ENCODE results near the gene ALDOA.
"Not testable (repeated sequence)": the region's sequence is repeated elsewhere in the genome, so short reads cannot be mapped to it uniquely, and the experiment has no call there.

The ALDOA gene

DNA sequence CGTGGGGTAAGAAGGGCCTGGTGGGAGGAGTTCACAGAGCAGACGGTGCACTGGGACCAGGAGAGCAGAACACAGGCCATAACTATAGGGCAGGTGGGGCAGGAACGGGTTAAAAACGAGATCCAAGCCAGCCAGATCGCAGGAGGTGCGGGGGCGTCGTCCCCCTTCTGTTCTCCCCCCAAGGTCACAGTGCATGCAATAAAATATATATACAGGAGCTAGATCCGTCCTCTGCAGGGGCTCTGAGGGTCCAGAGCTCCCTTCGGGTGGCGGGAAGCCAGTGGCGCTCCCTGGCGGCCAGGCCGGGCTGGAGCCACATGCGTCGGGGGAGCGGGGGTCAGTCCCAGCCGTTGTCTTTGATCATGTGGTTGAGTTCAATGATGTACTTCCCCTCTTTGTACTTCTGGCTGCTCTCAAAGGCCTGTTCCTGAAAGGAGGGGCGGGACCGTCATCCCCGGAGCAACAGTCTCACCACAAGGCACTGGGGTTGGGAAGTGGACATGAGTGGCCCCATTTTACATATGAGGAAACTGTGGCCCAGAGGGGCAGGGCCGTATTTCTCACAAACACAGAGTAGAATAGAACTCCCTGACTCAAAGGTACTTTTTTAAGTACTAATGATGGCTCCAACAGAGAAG lies 26.9 kb downstream of the ALDOA start:
- DNase-seq: peak; percentile 79 to 89

DNA sequence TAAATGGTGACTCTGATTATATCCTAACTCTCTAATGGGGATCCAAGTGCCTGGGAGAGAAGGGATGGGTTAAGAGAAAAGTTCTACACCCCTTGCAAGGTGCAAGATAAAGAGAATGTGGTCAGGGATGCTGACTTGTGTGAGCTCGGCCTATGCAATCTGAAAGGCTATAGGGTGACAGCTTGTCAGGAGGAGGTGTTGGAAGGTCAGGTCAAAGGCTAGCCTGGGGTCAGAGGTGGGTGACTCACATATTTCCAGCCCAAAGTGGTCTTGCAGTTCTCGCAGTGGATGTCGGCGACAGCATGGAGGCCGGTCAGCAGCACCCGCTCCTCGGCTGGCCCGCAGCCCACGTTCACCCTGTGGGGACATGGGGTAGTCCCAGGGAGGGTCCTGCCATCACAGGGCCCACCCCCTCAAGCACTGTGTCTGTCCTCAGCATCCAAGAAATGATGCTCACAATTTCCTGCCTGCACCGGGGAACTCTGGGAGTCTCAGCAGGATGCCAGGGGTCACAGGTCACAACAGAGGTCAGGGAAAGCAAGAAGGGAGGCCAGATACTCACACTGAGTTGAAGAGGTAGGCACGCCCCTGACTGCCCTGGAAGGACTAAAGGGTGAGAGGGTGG lies 29.1 kb downstream of the ALDOA start:
- no peak for DNase-seq

DNA sequence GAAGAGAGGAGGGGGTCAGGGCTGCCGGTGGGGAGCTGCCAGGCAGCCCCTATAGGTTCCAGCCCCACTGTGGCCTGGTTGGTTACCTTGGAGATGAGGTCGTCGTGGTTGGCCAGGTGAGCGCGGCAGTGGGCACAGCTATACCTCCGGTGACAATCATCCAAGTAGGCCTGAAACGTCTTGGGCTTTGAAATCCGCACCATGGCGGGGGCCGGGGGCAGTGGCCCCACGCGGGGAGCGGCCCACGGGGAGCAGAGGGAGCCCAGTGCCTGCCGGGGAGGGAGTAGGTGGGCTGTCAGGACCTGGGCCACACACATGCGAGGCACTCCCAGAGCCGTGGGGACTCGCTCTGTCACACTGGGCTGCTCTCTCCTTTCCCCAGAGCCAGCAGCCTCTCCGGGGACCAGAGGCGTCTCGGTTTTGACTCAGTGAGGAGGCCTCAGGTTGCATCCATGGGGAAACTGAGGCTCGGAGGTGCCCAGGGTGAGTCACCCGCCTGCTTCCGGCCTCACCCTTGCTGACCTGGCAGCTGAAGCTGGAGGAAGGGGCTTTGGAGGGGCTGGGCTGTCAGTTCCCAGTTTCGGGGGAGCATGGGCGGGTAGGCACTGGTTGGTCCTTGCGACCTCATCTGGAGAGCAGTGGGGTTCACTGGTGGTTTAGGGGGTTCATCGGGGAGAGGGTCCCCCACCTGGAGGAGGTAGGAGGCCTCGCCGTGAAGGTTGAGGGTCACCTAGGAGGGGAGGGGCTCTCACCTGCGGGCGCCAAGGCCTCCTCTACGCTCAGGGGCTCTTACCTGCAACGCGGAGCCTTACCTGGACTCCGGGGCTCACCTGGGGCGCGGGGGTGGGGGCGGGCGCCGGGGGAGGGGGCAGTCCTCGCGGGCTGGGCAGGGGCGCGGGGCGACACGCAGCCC lies 29.9 kb downstream of the ALDOA start:
- no peak for DNase-seq

DNA sequence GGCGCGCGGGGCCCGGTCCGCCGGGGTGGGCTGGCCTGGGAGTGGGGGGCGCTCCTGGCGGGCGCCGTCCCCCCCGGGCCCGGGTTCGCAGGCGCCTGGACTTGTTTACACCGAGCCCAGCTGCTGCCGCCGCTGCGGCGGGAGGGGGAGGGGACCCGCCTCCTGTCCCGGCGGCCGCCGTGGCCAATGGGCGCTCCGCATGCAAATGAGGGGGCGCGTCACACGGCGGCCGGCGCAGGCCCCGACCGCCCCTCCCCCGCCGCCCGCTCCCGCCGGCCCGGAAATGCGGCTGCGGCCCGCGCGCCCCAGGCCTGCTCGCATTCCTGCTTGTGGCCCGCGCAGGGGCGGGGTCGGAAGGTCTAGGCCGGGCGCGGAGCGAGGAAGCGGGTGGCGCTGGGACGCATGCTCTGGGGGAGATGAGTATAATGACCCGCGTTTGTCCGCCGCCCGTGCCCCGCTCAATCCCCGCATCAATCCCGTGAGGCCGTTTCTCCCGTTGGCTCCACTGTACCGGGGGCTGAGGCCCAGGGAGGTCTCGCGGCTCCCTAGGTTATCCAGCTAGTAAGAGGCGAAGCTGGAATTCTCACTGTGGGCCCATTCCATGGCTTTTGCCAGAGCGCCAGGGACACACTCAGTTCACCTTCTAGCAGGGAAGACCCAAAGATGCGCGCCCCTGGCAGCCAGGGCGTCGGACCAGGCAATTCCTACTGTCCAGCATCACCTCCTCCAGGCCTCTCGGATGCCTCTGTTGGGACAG lies 30.7 kb downstream of the ALDOA start, which contains the start of gene YPEL3:
YPEL3 (minus strand) TSS at position 109 of the 757 bp plus-strand sequence. CDS start 731 bp downstream, outside the sequence.
- DNase-seq: peak; percentile 91 to 92

DNA sequence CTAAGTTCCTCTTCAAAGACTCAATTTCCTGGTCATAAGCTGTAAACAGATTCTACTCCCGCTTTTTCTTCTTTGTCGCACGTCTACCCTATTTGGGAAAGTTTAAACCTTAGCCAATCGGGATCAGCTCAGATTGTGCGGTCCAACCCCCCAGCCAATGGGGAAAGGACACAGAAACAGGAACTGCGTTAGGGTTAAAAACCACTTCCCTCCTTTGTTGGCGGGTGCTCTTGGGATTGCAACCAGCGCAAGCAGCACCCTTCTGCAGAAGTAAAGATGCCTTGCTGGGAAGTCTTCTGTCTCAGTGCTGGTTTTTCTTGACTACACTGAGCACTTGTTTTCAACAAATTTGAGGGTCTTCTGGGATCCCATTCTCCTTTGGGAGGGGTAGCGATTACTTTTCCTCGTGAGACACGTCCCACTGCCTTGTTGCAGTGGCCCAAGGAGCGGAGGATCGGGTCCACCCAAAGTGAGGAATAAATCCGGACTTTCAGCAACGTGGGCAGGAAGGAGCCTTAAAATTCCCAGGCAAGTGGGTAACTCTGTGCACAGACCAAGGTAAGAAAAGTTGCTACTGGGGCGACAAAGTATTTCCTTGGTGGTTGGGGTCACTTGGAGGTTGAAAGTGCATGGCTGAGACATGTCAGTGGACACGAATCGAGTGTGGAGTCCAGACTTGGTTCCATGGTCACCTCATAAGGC lies 31.5 kb downstream of the ALDOA start:
- peak; percentile 33 to 37 for DNase-seq

DNA sequence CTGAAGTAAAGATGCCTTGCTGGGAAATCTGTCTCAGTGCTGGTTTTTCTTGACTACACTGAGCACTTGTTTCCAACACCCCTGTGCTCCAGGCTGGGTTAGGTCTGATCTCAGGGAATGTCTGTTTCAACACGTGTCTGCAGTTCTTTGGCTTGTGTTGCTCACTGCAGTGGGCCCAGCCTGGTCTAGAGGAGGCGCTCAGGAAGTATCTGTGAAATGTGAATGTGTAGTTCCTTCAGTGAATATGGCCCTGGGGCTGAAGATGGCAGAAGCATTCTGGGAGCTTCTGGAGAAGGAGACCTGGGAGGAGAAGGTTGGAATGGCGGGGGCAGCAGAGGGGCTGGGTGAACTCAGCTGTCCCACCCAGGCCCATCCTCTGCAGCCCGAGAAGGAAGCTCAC lies 38.5 kb downstream of the ALDOA start:
- no peak for DNase-seq

DNA sequence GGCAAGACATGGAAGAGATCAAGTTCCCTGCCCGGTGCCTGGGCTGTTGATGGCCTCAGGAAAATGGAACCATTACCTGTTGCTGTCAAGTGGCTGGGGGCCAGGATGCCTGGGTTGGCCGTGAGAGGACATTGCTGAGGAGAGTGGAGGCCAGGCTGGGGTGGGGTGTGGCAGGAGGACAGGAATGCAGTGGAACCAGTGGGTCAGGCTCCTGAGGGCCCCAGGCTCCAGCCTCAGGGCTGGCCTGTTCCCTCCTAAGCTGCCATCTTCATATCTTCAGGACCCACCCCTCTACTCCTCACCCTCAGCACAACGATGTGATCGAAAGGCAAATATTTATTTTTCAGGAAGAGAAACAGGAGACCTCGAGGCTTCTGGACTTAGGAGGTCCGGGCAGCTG lies 38.9 kb downstream of the ALDOA start:
- DNase-seq: no peak

DNA sequence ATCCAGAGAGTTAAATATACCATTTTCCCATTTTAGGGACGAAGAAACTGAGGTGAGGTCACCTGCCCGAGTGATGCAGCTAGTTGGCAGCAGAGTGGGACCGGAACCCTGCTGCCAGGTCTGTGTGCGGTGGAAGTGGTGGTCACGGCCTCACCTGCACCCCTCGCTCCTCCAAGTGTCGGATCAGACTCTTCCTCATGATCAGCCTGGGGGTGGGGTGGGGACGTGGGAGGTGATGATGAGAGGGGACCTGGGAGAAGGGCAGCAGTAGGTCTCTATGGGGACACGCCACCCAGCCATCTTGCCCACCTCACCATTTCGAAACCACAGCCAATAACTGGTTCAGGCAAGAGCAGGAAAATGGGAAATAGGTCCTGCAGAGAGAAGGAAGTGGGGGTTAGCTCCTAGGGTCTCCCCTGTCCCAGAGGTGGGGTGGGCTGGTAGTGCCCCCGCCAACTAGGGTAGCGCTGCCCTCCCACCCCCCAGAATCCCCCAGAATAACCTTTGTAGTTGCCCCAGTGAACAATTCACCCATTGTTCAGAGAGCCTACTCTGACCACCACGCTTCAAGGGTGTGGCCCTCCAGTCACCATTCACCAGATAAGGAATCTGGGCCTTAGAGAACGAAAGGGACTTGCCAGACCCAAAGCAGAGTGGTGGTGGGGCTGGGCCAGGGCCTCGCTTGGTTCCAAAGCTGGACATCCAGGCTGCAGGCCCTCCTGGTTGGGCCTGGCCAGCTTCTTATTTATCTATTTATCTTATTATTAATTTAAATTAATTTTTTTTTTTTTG lies 42.7 kb downstream of the ALDOA start:
- no peak for DNase-seq

DNA sequence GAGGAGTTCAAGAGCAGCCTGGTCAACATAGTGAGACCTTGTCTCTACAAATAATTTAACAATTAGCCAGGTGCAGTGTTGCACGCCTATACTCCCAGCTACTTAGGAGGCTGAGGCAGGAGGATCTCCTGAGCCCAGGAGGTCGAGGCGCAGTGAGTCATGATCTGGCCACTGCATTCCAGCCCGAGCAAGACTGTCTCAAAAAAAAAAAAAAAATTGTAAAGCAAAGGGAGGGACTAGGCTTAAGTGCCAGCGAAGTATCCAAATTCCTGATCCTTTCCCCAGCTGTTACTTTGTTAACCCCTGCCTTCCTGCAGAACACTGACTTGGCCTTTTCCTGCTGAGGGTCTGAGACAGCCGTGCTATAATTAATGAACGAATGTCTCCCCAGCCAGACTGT lies 45.1 kb downstream of the ALDOA start:
- DNase-seq: no peak

DNA sequence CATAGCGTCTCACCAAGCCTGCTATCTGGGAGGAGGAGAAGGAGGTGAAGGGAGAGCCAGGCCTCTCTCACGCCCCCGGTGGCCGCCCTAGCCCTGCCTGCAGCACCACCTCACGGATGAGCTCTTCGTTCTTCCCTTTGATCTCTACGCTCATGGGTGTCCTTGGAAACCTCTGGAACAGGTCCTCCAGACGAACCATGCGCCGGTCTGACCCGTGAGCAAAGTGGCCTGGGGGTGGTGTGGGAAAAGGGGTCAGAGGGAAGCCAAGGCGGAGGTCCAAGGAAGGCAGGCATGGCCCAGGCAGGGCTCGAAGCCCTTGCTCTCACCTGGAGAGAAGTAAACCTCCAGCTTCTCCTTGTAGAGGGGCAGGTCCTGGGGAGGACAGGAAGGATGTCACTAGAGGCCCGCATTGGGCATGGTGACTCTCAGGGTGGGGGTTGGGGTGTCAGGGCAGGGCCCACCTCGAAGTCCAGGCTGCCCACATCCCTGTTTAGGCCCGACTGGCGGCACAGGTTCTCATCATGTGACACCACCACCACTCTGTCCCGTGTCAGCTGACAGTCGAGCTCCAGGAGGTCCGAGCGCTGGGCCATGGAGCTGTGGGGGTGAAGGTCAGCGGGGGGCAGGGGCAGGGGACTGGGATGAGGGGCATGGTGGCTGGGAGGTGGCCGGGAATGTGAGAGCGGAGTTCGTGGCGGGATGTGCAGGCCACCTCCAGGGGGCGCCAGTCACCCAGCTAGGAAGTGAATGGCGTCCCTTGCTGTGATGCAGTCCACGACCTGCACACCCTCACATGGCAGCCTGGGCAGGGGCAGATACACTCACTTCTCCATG lies 46.9 kb downstream of the ALDOA start:
- DNase-seq: peak; percentile 48 to 54

DNA sequence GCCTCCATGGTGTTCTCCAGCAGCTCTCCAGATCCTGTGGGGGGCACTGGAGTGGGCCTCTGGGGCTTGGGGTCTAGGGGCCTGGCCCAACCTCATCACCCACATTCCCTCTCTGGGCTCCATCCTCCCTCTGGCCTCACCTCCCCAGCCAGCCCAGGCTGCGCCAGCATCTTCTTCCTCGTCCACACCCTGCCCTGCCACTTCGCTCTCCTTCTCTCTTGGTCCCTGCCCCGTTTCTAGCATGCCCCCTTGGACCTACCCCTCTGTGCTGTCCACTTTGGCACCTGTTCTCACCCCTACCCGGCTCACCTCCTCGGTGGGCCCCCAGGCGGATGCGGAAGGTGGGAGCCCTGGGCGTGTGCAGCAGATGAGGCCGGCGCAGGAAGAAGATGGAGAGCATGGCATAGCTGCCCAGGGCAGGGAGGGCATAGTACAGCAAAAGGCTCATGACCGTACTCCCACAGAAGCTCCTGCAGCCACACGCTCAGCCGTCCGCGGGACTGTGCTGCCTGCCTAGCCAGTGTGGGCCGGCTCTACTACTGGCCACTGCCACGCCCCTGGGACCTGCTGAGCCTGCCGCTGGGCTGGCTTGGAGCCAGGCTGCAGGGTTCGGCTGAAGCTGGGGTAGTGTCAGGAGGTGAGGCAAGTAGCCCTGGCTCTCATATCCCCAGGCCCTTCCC lies 47.6 kb downstream of the ALDOA start, which contains the start of gene GDPD3:
GDPD3 (minus strand) TSS at position 507 of the 680 bp plus-strand sequence; CDS start at position 448, 59 bp downstream.
- no peak for DNase-seq

DNA sequence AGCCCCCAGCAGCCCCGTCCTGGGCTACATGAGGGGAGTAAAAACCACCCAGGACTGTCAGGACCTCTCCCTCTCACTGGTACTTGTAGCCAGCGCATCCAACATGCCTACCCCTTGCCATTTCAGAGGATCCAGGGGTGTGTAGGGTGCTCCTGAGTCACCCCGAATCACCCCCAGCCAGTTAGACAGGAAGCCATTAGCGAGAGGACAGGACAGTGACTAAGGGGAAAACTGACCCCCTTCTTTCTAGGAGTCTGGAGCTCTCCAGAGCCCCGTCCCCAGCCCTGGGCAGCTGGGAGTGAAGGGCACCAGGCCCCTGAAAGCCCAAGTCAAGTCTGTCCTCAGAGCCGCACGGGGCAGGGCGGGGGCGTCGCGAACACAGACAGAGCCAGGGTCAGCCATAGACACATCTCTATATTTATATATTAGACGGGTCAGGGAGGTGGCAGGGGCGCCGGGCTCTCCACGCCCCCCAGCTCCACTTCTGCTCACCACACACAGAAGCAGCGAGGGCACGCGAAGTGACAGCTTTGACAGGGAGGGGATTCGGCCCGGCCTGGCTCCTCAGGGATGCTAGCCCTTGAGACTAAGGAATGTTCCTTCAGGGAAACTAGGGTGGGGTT lies 48.3 kb downstream of the ALDOA start:
- DNase-seq: no peak

DNA sequence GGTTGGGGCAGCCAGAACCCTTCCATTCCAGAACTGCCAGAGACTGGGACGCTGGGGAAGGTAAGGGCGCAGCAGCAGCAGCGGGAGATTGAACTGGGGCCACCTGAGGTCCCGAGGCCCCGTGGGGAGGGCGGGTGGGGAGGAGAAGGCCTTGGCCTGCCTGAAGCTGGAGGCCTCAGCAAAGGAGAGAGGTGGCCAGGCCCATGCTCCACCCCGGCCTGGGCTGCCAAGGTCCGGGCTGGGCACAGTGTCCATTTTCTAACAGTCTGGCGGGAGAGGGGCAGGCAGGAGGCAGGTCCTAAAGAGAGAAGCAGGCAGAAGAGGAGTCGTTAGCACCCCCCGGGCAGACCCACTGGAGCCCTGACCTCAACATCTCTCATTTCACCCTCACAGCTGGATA lies 48.9 kb downstream of the ALDOA start:
- no peak for DNase-seq

DNA sequence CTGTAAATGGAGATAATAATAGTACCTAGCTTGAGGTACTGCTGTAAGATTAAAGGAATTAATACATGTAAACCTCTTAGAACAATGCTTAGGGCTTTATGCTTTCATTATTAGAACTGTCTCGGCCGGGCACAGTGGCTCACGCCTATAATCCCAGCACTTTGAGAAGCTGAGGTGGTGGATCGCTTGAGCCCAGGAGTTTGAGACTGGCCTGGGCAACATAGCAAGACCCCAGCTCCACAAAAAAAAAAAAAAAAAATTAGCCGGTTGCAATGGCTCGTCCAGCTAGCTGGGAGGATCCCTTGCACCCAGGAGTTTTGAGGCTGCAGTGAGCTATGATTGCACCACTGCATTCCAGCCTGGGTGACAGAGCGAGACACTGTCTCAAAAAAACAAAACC lies 49.3 kb downstream of the ALDOA start:
- DNase-seq: not testable (repeated sequence)

DNA sequence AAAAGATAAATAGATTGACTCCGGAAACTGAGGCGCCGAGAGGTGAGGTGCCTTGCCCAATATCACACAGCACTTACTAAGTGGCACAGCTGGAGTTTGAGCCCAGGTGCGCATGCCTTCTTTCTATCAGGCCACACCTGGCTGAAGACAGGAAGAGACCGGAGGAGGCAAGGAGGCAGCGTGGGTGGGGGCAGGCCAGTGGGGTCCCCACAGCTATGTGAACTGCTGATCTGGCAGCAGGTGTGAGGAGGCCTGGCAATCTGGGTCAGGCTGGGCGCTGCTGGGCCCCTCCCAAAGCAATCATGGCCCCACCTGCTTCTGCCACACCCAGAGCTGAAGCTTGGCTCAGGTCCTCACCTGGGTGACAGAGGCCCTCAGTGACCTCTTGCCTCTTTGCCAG lies 49.7 kb downstream of the ALDOA start:
- DNase-seq: peak in 1 of 2 donors; percentile 33

DNA sequence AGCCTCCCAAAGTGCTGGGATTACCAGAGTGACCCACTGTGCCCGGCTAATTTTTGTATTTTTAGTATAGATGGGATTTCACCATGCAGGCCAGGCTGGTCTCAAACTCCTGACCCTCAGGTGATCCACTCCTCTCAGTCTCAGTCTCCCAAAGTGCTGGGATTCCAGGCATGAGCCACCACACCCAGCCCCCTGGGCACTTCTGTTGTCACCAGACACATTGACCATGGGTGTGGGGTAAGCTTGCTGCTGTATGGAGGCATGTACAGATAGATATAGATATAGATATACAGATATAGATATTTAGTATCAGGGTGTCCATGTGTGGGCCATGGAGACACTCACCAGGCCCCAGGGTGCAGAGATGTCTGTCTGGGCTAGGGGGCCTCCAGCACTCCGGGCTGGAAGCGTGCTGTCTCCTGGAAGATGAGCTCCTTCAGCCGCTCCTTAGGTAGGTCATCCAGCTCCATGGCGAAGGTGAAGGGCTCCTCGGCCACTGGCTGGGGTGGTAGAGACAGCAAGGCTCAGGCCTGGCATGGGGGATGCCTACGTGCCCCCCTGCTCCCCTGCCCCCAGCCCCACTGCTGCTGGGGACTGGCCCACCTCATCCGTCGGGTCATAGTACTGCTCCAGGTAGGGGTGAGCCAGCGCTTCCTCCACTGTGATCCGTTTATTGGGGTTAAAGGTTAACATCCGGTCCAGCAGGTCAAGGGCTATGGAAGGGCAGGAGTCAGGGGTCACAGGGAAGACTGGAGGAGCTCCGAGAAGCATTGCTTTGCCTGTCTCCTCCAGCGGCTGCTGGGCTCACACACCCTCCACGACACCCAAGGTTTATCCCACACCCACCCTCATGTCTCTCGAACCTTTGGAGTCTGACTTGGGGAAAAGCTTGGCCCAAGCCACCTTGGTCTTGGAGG lies 51.0 kb downstream of the ALDOA start:
- DNase-seq: no peak

DNA sequence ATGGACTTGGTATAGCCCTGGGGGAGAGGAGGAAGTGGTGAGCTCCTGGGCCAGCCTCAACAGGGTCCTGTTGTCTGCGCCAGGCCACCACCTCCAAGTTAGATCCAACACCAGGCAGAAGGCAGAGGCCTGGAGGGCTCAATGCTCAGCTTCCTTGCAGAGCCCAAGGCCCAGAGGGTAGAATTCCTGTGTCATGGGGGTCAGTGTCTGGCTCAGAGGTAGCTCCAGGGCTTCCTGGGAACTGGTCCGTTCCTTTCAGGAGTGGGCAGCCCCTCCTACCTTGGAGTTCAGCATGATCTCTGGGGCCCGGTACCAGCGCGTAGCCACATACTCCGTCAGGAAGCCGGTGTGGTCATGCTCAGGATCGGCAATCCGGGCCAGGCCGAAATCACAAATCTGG lies 52.2 kb downstream of the ALDOA start:
- no peak for DNase-seq

DNA sequence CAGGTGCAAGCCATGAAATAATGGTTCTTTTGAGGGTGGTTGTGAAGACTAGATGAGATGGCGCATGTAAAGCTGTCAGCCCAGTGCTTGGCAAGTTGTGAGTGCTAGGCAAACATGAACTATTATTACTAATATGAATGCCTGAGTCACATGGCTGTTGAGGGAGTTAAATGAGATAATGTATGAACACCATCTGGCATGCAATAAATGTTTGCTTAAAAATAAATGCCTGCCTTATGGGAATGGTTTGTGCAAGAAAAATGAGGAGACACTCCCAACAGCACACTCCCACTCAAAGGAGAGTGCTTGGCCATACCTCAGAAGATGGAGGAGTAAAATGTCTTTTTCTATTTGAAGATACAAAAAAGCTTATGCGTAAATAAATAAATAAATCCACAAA lies 53.9 kb downstream of the ALDOA start:
- DNase-seq: no peak
